Left kidney (tissue), 8 donors: ENCODE measurements around the gene STT3A. TPM values are rescaled to one million over a fixed set of nuclear protein-coding genes. Genes with fewer than 3 reads are reported as not detected.
"Not testable (repeated sequence)": the region's sequence is repeated elsewhere in the genome, so short reads cannot be mapped to it uniquely, and the experiment has no call there.

Source experiments
- DNase-seq: peaks from one replicate; pipeline ENCODE4 v3.0.0-alpha.2; 2013
- long read RNA-seq, 8 donors: transcript quantifications; one replicate each; lab custom pipeline, GENCODE V29; 2026
- polyA plus RNA-seq: library from polyadenylated mRNA; unstranded; fragments of 120-200 nt; gene quantifications from one replicate; pipeline ENCODE4 v1.2.1, GENCODE V29; 2013; ENCODE audit not compliant: insufficient read length

The STT3A gene
- polyA plus RNA-seq, result 224 TPM
- long read RNA-seq, donor 1, full-length matches to known transcripts, result 38 of 58 reads
- long read RNA-seq, donor 1, partial matches to known transcripts, result 20 of 58 reads
- long read RNA-seq, donor 1, other reads (novel, unspliced or antisense), result 0 of 58 reads
- long read RNA-seq, donor 2, full-length matches to known transcripts, result 38 of 48 reads
- long read RNA-seq, donor 2, partial matches to known transcripts, result 10 of 48 reads
- long read RNA-seq, donor 2, other reads (novel, unspliced or antisense), result 0 of 48 reads
- long read RNA-seq, donor 3, full-length matches to known transcripts, result 25 of 31 reads
- long read RNA-seq, donor 3, partial matches to known transcripts, result 6 of 31 reads
- long read RNA-seq, donor 3, other reads (novel, unspliced or antisense), result 0 of 31 reads
- long read RNA-seq, donor 4, partial matches to known transcripts, result 23 of 23 reads
- long read RNA-seq, donor 4, other reads (novel, unspliced or antisense), result 0 of 23 reads
- long read RNA-seq, donor 5, full-length matches to known transcripts, result 50 of 50 reads
- long read RNA-seq, donor 5, partial matches to known transcripts, result 0 of 50 reads
- long read RNA-seq, donor 5, other reads (novel, unspliced or antisense), result 0 of 50 reads
- long read RNA-seq, donor 6, full-length matches to known transcripts, result 32 of 57 reads
- long read RNA-seq, donor 6, partial matches to known transcripts, result 25 of 57 reads
- long read RNA-seq, donor 6, other reads (novel, unspliced or antisense), result 0 of 57 reads
- long read RNA-seq, donor 7, full-length matches to known transcripts, result 61 of 70 reads
- long read RNA-seq, donor 7, partial matches to known transcripts, result 9 of 70 reads
- long read RNA-seq, donor 7, other reads (novel, unspliced or antisense), result 0 of 70 reads
- long read RNA-seq, donor 8, full-length matches to known transcripts, result 20 of 20 reads
- long read RNA-seq, donor 8, partial matches to known transcripts, result 0 of 20 reads
- long read RNA-seq, donor 8, other reads (novel, unspliced or antisense), result 0 of 20 reads

- DNase-seq, result peak; percentile 100
These were observed at the start of gene STT3A for GRCh38 chr11:125592305-125593113. STT3A (plus strand) TSS chr11:125592852; CDS start chr11:125595916, 3,064 bp downstream.

DNA sequence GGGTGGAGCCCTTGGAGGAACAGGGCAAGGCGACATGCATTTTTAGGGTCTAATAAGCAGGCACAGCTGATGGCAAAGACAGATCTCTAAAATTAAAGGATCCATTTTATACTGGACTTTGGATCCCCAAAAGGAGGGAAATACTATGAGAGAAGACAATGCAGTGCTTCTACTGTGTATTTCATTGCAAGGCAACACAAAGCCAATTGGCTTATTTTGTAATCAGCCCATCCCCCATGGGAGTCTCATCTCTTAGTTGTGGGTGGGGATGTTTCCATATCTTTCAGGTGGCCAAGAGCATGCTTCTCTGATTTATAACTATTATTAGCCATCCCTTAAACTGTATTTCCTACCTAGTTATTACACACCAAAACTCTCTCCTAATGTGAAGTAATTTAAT, 41.9 kb upstream of the STT3A start:
- no peak for DNase-seq

DNA sequence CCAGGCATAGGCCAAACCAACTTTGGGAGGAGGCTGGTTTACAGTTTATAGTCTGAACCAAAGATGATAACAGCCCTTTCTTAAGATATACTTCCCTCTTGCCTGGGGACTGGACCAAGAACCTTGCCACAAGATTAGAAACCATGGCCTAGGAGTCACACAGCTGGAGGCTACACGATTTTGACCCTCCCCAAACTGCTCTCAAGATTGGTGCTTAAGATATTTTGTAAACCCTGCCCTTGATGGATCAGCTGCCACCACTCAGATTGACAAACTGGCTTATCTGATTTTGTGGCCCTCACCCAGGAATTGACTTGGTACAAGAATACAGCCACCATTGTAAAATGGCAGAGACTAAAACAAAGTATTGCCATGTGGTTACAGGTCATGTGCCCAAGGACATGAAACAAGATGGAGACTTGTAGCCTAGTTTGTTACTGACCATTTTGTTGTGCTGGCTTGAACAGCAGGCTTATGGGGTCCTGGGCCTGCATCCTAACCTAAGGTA, 40.8 kb upstream of the STT3A start:
- no peak for DNase-seq

GRCh38 chr11:125552927-125553326, 39.7 kb upstream of the STT3A start:
- DNase-seq, result no peak

GRCh38 chr11:125553357-125553756, 39.3 kb upstream of the STT3A start:
- DNase-seq, result no peak

DNA sequence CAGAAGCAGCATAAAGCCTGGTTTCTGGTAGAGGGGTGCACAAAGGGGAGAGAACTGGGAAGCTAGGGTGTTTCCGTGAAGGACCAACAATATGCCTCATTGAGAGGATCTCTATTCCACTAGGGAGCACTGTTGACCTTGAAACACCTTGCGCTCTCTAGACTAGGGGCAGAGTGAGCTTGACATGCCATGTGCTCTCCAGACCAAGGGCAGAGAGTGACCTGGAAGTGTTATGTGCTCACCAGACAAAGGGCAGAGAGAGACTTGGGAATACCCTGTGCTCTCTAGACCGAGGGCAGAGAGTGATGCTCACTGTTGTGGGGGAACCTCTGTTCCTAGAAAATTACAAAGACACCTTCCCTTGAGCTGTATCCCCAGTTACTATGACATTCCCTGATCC, 38.6 kb upstream of the STT3A start:
- no peak for DNase-seq

DNA sequence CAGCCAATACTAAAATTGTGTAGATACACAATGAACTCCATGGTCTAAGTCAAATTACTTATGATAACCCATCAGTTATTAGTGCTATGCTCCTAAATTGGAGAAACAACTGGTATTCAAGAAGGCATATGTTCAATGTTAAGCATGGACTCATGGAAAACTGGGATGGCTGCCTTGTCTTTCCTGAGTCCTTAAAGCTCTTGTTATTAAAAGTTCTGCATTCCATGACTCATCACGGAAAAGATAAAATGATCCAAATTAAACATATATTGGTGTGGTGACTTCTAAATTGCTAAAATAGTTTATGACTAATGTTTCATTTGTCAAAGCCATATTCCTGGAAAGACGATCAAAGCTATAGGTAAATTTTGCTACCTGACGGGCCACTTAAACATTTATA, 32.8 kb upstream of the STT3A start:
- DNase-seq, result no peak

GRCh38 chr11:125561924-125562323, 30.7 kb upstream of the STT3A start:
- DNase-seq, result no peak

DNA sequence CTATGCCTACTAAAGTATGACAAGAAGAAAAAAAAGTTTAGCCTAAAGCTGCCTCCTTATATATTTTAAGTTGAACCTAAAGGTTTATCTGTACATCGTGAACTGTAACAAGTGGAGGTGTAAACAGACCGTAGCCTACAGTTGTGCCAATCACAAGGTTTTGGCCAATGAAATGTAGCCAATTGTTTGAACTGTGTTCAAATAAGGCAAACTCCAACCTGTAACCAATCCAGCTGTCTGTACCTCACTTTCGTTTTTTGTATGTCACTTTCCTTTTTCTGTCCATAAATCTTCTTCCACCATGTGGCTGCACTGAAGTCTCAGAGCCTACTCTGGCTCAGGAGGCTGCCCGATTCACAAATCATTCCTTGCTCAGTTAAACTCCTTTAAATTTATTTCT, 30.2 kb upstream of the STT3A start:
- DNase-seq, result no peak

DNA sequence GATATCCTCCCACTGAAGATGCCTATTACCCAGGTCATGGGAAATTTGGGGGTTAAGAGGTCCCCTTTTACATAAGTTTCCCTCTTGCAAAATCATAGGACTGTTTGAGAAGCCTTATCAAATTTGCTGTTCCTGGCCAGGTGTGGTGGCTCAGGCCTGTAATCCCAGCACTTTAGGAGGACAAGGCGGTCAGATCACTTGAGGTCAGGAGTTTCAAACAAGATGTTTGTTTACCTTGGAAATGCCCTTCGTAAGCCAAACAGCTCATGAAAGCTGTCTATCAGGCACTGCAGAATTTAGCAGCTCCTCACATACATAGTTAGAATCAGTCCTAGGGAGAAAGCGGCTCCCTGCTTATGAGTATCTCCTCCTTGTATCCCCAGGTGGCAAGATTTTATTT, 28.3 kb upstream of the STT3A start:
- no peak for DNase-seq

GRCh38 chr11:125566235-125566634, 26.4 kb upstream of the STT3A start:
- no peak for DNase-seq

DNA sequence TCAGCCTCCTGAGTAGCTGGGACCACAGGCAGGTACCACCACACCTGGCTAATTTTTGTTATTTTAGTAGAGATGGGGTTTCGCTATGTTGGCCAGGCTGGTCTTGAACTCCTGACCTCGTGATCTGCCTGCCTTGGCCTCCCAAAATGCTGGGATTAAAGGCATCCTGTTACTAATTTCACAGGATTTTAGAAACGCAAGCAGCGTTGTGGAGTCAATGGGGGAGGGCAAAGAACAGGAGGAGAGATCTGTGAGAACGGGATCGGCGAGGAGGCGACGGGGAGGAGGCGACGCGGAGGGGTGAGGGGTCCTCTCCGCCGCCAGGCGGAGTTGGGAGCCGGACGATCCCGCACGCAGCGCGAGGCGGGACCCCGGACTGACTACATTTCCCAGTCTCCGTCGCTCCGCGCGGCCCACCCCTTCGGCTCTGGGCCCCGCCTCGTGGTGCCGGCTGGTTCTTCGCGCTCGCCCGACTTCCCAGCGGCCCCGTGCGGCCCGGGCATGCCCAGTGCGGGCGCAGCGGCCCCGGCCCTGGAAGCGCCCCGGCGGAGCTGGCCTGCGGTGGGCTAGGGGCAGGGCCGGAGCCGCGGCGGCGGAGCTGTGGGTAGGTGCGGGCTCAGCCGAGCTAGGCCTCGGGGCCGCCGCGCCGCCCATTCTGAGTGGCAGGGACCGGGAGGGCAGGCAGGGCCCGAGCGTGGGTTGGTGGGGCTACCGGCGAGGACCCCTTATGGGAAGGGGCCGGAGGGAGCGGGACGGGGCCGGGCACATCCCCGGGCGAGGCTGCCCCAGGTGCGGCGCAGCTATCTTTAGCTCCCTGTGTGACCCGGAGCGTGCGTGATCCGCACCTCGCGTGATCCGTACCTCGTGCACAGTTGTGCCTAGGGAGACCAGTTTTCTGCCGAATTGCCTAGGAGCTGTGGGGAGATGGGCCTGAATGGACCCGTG, 23.4 kb upstream of the STT3A start, which contains the start of gene EI24:
Gene EI24, plus strand, starts transcription at position 508 of the 945 bp plus-strand sequence. CDS start 3,051 bp downstream, outside the sequence.
- DNase-seq, result peak; percentile 87

- no peak for DNase-seq
These were observed 22.6 kb upstream of the STT3A start for GRCh38 chr11:125569915-125570621.

DNA sequence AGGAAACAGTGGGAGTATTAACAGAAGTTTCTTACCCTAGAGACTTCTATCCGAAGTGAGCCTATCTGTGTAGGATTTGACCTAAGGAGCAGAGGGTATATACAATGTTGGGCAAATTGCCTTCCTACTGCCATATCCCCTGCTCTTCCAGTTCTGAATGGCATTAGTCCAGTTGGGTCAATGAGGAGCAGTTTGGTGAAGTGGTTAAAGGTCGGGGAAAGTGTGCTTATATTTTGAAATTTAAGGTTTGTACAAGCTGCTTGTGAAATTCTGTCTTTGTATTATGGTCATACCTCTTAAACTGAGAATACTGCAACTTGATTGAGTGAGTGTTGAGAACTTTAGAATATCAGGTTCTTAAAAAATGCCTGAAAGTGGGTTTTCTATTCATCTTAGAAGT, 21.7 kb upstream of the STT3A start:
- DNase-seq, result no peak

- DNase-seq, result no peak
These were observed 19.7 kb upstream of the STT3A start for GRCh38 chr11:125572916-125573315.

GRCh38 chr11:125577181-125577580, 15.5 kb upstream of the STT3A start:
- not testable (repeated sequence) for DNase-seq

DNA sequence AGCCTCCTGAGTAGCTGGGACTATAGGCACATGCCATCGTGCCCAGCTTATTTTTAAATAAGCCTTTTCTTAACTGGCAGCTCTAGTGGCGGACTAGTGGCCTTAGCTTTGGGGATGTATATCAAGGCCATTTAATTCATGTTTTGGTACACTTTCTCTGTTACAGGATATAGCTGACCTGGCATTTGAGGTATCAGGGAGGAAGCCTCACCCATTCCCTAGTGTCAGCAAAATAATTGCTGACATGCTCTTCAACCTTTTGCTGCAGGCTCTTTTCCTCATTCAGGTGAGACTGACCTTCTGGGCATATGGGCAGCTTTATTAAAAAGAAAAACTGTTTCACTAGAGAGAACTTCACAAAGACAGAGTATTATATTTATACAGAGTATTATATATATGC, 13.9 kb upstream of the STT3A start:
- DNase-seq, result no peak

DNA sequence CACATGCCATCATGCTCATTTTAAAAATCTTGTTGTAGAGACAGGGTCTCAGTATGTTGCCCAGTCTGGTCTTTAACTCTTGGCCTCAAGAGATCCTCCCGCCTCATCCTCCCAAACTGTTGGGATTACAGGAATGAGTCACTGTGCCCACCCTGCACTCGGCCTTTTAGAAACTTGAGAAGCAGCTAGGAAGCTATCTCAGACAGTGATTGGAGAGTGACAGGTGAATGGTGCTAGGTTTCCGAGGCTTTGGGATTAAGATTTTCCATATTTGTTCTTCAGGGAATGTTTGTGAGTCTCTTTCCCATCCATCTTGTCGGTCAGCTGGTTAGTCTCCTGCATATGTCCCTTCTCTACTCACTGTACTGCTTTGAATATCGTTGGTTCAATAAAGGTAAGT, 12.8 kb upstream of the STT3A start:
- no peak for DNase-seq

- no peak for DNase-seq
These were observed 9.2 kb upstream of the STT3A start for GRCh38 chr11:125583496-125583895.

DNA sequence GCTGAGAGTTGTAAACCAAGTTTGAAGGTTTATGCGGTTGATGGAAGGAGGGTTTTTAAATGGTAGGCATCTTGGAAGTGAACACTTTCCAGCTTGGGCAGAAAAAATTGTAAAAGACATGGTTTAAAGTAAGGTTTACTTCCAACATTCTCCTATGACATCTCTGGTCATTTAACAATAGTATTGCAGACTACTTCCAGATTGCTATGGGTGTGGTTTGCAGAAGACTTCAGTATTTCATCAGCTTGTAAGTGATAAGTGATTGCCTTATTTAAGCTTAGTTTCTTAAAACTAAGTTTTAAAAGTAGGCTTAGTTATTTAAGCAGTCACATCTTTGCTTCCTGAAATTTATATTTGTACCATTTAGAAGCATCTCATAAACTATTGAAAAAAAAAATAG, 7.2 kb upstream of the STT3A start:
- DNase-seq, result no peak
